Measurements from ENCODE around the gene PACS2. TPM values are rescaled to one million over a fixed set of nuclear protein-coding genes. Genes with fewer than 3 reads are reported as not detected.
"Not testable (repeated sequence)": the region's sequence is repeated elsewhere in the genome, so short reads cannot be mapped to it uniquely, and the experiment has no call there.

PACS2 gene
- 43.8 TPM for total RNA-seq
- 67.9 TPM for polyA plus RNA-seq

GRCh38 chr14:105314287-105315200, at the start of gene PACS2:
TSS of gene PACS2 (plus strand) at chr14:105314748. CDS start at chr14:105314919, 171 bp downstream.
- Histone ChIP-seq H3K4me1 (ENCODE audit: insufficient read depth) (peaks cover 4% of the 10 kb centered on the region), H3K4me3 (ENCODE audit: low read depth, low read length) (peak within 1 kb of the TSS; percentile 96), H3K36me3 (ENCODE audit: insufficient read depth) (no peaks in the 10 kb centered on the region), H3K27ac (ENCODE audit: low read depth) (peak within 1 kb of the TSS; percentile 79)
- DNase-seq (ENCODE audit: extremely low spot score), result no peak
- WGBS, result under 1% methylated on average over 139 of the region's 163 CpGs

GRCh38 chr14:105267820-105268548, 46.6 kb upstream of the PACS2 start:
- DNase-seq (ENCODE audit: extremely low spot score), result no peak
- 89% methylated on average over 21 of the region's 21 CpGs for WGBS
- no peaks in the 10 kb centered on the region for H3K36me3 ChIP-seq (ENCODE audit: insufficient read depth)
- no peak overlapping the region for H3K4me3 ChIP-seq (ENCODE audit: low read depth, low read length)
- no peak overlapping the region for H3K27ac ChIP-seq (ENCODE audit: low read depth)
- no peaks in the 10 kb centered on the region for H3K4me1 ChIP-seq (ENCODE audit: insufficient read depth)

GRCh38 chr14:105268736-105269354, 45.7 kb upstream of the PACS2 start:
- H3K4me3 ChIP-seq (ENCODE audit: low read depth, low read length), result no peak overlapping the region
- no peaks in the 10 kb centered on the region for H3K36me3 ChIP-seq (ENCODE audit: insufficient read depth)
- DNase-seq (ENCODE audit: extremely low spot score), result no peak
- 94% methylated on average over 18 of the region's 18 CpGs for WGBS
- no peak overlapping the region for H3K27ac ChIP-seq (ENCODE audit: low read depth)
- no peaks in the 10 kb centered on the region for H3K4me1 ChIP-seq (ENCODE audit: insufficient read depth)

GRCh38 chr14:105269405-105269804, 45.1 kb upstream of the PACS2 start:
- H3K4me3 ChIP-seq (ENCODE audit: low read depth, low read length), result no peak overlapping the region
- no peak overlapping the region for H3K27ac ChIP-seq (ENCODE audit: low read depth)
- no peak for DNase-seq (ENCODE audit: extremely low spot score)
- no peaks in the 10 kb centered on the region for H3K4me1 ChIP-seq (ENCODE audit: insufficient read depth)
- 85% methylated on average over 11 of the region's 11 CpGs for WGBS
- H3K36me3 ChIP-seq (ENCODE audit: insufficient read depth), result no peaks in the 10 kb centered on the region

- no peak for DNase-seq (ENCODE audit: extremely low spot score)
- no peaks in the 10 kb centered on the region for H3K4me1 ChIP-seq (ENCODE audit: insufficient read depth)
- WGBS, result 86% methylated on average over 22 of the region's 22 CpGs
These were observed 43.2 kb upstream of the PACS2 start for GRCh38 chr14:105271224-105271890.

GRCh38 chr14:105272623-105273022, 41.9 kb upstream of the PACS2 start:
- H3K27ac ChIP-seq (ENCODE audit: low read depth), result no peak overlapping the region
- no peaks in the 10 kb centered on the region for H3K36me3 ChIP-seq (ENCODE audit: insufficient read depth)
- 89% methylated on average over 15 of the region's 15 CpGs for WGBS
- no peak for DNase-seq (ENCODE audit: extremely low spot score)
- H3K4me1 ChIP-seq (ENCODE audit: insufficient read depth), result no peaks in the 10 kb centered on the region
- no peak overlapping the region for H3K4me3 ChIP-seq (ENCODE audit: low read depth, low read length)

More at GRCh38 chr14:105271224-105271890, 43.2 kb upstream of the PACS2 start:
- Histone ChIP-seq H3K36me3 (ENCODE audit: insufficient read depth) (no peaks in the 10 kb centered on the region), H3K4me3 (ENCODE audit: low read depth, low read length) (no peak overlapping the region), H3K27ac (ENCODE audit: low read depth) (no peak overlapping the region)

- DNase-seq (ENCODE audit: extremely low spot score), result no peak
- H3K27ac ChIP-seq (ENCODE audit: low read depth), result no peak overlapping the region
- no peaks in the 10 kb centered on the region for H3K4me1 ChIP-seq (ENCODE audit: insufficient read depth)
- 89% methylated on average over 12 of the region's 12 CpGs for WGBS
- H3K4me3 ChIP-seq (ENCODE audit: low read depth, low read length), result no peak overlapping the region
- H3K36me3 ChIP-seq (ENCODE audit: insufficient read depth), result no peaks in the 10 kb centered on the region
These were observed 41.5 kb upstream of the PACS2 start for GRCh38 chr14:105273062-105273461.

GRCh38 chr14:105274637-105275036, 39.9 kb upstream of the PACS2 start:
- Histone ChIP-seq H3K36me3 (ENCODE audit: insufficient read depth) (no peaks in the 10 kb centered on the region), H3K27ac (ENCODE audit: low read depth) (no peak overlapping the region), H3K4me1 (ENCODE audit: insufficient read depth) (no peaks in the 10 kb centered on the region), H3K4me3 (ENCODE audit: low read depth, low read length) (no peak overlapping the region)
- no peak for DNase-seq (ENCODE audit: extremely low spot score)
- 91% methylated on average over 6 of the region's 6 CpGs for WGBS

GRCh38 chr14:105275267-105275946, 39.1 kb upstream of the PACS2 start:
- Histone ChIP-seq H3K4me1 (ENCODE audit: insufficient read depth) (no peaks in the 10 kb centered on the region), H3K4me3 (ENCODE audit: low read depth, low read length) (no peak overlapping the region), H3K36me3 (ENCODE audit: insufficient read depth) (no peaks in the 10 kb centered on the region), H3K27ac (ENCODE audit: low read depth) (no peak overlapping the region)
- no peak for DNase-seq (ENCODE audit: extremely low spot score)
- 79% methylated on average over 16 of the region's 16 CpGs for WGBS

- WGBS, result 91% methylated on average over 4 of the region's 4 CpGs
- not testable (repeated sequence) for H3K36me3 ChIP-seq (ENCODE audit: insufficient read depth); H3K4me3 ChIP-seq (ENCODE audit: low read depth, low read length); DNase-seq (ENCODE audit: extremely low spot score); H3K27ac ChIP-seq (ENCODE audit: low read depth); H3K4me1 ChIP-seq (ENCODE audit: insufficient read depth)
These were observed 37.1 kb upstream of the PACS2 start for GRCh38 chr14:105277448-105277847.

GRCh38 chr14:105279642-105280361, 34.7 kb upstream of the PACS2 start:
- Histone ChIP-seq H3K36me3 (ENCODE audit: insufficient read depth) (no peaks in the 10 kb centered on the region), H3K27ac (ENCODE audit: low read depth) (no peak overlapping the region), H3K4me3 (ENCODE audit: low read depth, low read length) (no peak overlapping the region), H3K4me1 (ENCODE audit: insufficient read depth) (no peaks in the 10 kb centered on the region)
- 91% methylated on average over 18 of the region's 18 CpGs for WGBS
- DNase-seq (ENCODE audit: extremely low spot score), result no peak

GRCh38 chr14:105280525-105280924, 34.0 kb upstream of the PACS2 start:
- 97% methylated on average over 21 of the region's 21 CpGs for WGBS
- Histone ChIP-seq H3K36me3 (ENCODE audit: insufficient read depth) (no peaks in the 10 kb centered on the region), H3K4me3 (ENCODE audit: low read depth, low read length) (no peak overlapping the region), H3K27ac (ENCODE audit: low read depth) (no peak overlapping the region), H3K4me1 (ENCODE audit: insufficient read depth) (no peaks in the 10 kb centered on the region)
- no peak for DNase-seq (ENCODE audit: extremely low spot score)
